Measurements from ENCODE around the gene PIGBOS1.
"Not testable (repeated sequence)": the region's sequence is repeated elsewhere in the genome, so short reads cannot be mapped to it uniquely, and the experiment has no call there.

The PIGBOS1 gene

GRCh38 chr15:55318588-55319494 is at the start of gene PIGBOS1, which contains the start of gene PIGB:
PIGBOS1 (minus strand) TSS chr15:55319123; CDS start chr15:55317792, 1,331 bp downstream.
PIGB (plus strand) TSS chr15:55319222; CDS start chr15:55319251, 29 bp downstream.
- peak; percentile 86 for DNase-seq

GRCh38 chr15:55366981-55367380 is 48.1 kb upstream of the PIGBOS1 start:
- DNase-seq, result no peak

GRCh38 chr15:55362641-55363040 is 43.7 kb upstream of the PIGBOS1 start:
- DNase-seq, result no peak

- DNase-seq, result no peak
Measured at GRCh38 chr15:55361048-55361447, 42.1 kb upstream of the PIGBOS1 start.

GRCh38 chr15:55360256-55360655 is 41.3 kb upstream of the PIGBOS1 start:
- DNase-seq, result no peak

GRCh38 chr15:55358471-55358870 is 39.5 kb upstream of the PIGBOS1 start:
- no peak for DNase-seq

GRCh38 chr15:55357774-55358173 is 38.9 kb upstream of the PIGBOS1 start:
- no peak for DNase-seq

GRCh38 chr15:55356985-55357585 is 38.2 kb upstream of the PIGBOS1 start:
- no peak for DNase-seq

- no peak for DNase-seq
Measured at GRCh38 chr15:55353025-55353424, 34.1 kb upstream of the PIGBOS1 start.

GRCh38 chr15:55349282-55349681 is 30.4 kb upstream of the PIGBOS1 start:
- no peak for DNase-seq

GRCh38 chr15:55348281-55348778 is 29.4 kb upstream of the PIGBOS1 start:
- no peak for DNase-seq

- no peak for DNase-seq
Measured at GRCh38 chr15:55344206-55344605, 25.3 kb upstream of the PIGBOS1 start.

GRCh38 chr15:55343168-55343567 is 24.2 kb upstream of the PIGBOS1 start:
- DNase-seq, result no peak

GRCh38 chr15:55337160-55337559 is 18.2 kb upstream of the PIGBOS1 start:
- no peak for DNase-seq

GRCh38 chr15:55334997-55335396 is 16.1 kb upstream of the PIGBOS1 start:
- no peak for DNase-seq

- no peak for DNase-seq
Measured at GRCh38 chr15:55334371-55334770, 15.4 kb upstream of the PIGBOS1 start.

- DNase-seq, result no peak
Measured at GRCh38 chr15:55327387-55327786, 8.5 kb upstream of the PIGBOS1 start.

GRCh38 chr15:55322467-55322866 is 3.5 kb upstream of the PIGBOS1 start:
- DNase-seq, result no peak

GRCh38 chr15:55320963-55321362 is 2.0 kb upstream of the PIGBOS1 start:
- no peak for DNase-seq

GRCh38 chr15:55320238-55320550 is 1.3 kb upstream of the PIGBOS1 start:
- no peak for DNase-seq

- peak; percentile 14 for DNase-seq
Measured at GRCh38 chr15:55319537-55320237, 764 bp upstream of the PIGBOS1 start.

- not testable (repeated sequence) for DNase-seq
Measured at GRCh38 chr15:55302801-55303200, 16.1 kb downstream of the PIGBOS1 start.

GRCh38 chr15:55297315-55297714 is 21.6 kb downstream of the PIGBOS1 start:
- no peak for DNase-seq
